ENCODE measurements around the gene ARSI. TPM values are rescaled to one million over a fixed set of nuclear protein-coding genes. Genes with fewer than 3 reads are reported as not detected.

The ARSI gene
- total RNA-seq, 5 donors from 2014 or later (not counting 1 experiment from before 2014, with no cell fraction given) = 0.09 TPM; not detected in 4

GRCh38 chr5:150339841-150340240, 37.1 kb upstream of the ARSI start:
- Mint-ChIP-seq H3K4me1 (peaks cover 0 to 6% (median 4%) of the 10 kb centered on the region in 3 donors), H3K4me3 (no peak overlapping the region), H3K27ac (no peak overlapping the region), H3K27me3 (peaks cover 4% of the 10 kb centered on the region in 2 donors), H3K36me3 (no peaks in the 10 kb centered on the region), H3K9me3 (no peaks in the 10 kb centered on the region)
- no peak for ATAC-seq (replicated peaks in 1 of 4)
- no peak overlapping the region for H3K27ac ChIP-seq (ENCODE audit: low read length)
- no peak overlapping the region for H3K4me3 ChIP-seq (ENCODE audit: control insufficient read depth in 1 of 2, extremely low read depth in 1 of 2, low read length in 1 of 2)
- H3K36me3 ChIP-seq (ENCODE audit: control insufficient read depth in 2 of 2, extremely low read depth in 1 of 2, insufficient read depth in 1 of 2, low read length in 1 of 2) = no peaks in the 10 kb centered on the region
- H3K4me1 ChIP-seq (ENCODE audit: control insufficient read depth in 1 of 2, extremely low read depth in 1 of 2, insufficient read depth in 2 of 2, low read length in 2 of 2) = peaks cover 0 to 3% of the 10 kb centered on the region in 2 experiments
- CTCF ChIA-PET = no interaction called here
- 80% methylated on average over 1 of the region's 4 CpGs for WGBS (ENCODE audit: insufficient coverage)
- POLR2A ChIA-PET = no interaction called here
- H3K9me3 ChIP-seq = no peaks in the 10 kb centered on the region
- DNase-seq = no peak
- H3K27me3 ChIP-seq (replicated peaks in 1 of 2; ENCODE audit: control insufficient read depth in 2 of 2, extremely low read depth in 1 of 2, insufficient read depth in 2 of 2, low read length in 1 of 2) = peaks cover 0 to 6% of the 10 kb centered on the region in 2 experiments

DNA sequence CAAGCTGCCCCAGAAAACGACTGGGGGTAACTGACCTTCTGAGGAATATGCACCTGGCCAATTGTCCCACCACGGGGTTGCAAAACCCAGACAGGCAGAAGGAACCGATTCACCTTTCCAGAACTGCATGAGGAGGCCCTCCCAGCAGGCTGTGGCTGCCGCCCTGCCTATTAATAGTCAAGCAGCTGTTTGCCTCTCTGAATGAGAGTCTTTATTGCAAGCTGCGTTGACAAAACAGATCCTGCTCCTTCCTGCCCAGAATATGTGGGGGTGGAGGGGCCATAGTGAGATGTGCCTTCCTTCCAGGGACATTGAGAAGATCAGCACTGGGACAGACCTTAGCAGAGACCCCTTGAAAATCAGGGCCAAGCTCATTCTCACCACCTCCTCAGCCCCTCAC, 36.5 kb upstream of the ARSI start:
- Mint-ChIP-seq H3K36me3 (no peaks in the 10 kb centered on the region), H3K27me3 (peaks cover 0 to 4% of the 10 kb centered on the region in 2 donors), H3K4me3 (no peak overlapping the region), H3K4me1 (peaks cover 0 to 6% (median 4%) of the 10 kb centered on the region in 3 donors), H3K27ac (no peak overlapping the region), H3K9me3 (no peaks in the 10 kb centered on the region)
- DNase-seq = no peak
- WGBS (ENCODE audit: insufficient coverage) = 46% methylated on average over 4 of the region's 5 CpGs
- ChIA-PET CTCF (no interaction called here), POLR2A (no interaction called here)
- Histone ChIP-seq H3K36me3 (ENCODE audit: control insufficient read depth in 2 of 2, extremely low read depth in 1 of 2, insufficient read depth in 1 of 2, low read length in 1 of 2) (no peaks in the 10 kb centered on the region), H3K9me3 (no peaks in the 10 kb centered on the region), H3K27me3 (replicated peaks in 1 of 2; ENCODE audit: control insufficient read depth in 2 of 2, extremely low read depth in 1 of 2, insufficient read depth in 2 of 2, low read length in 1 of 2) (peaks cover 0 to 3% of the 10 kb centered on the region in 2 experiments), H3K27ac (ENCODE audit: low read length) (no peak overlapping the region), H3K4me1 (ENCODE audit: control insufficient read depth in 1 of 2, extremely low read depth in 1 of 2, insufficient read depth in 2 of 2, low read length in 2 of 2) (peaks cover 0 to 3% of the 10 kb centered on the region in 2 experiments), H3K4me3 (ENCODE audit: control insufficient read depth in 1 of 2, extremely low read depth in 1 of 2, low read length in 1 of 2) (no peak overlapping the region)
- ATAC-seq (replicated peaks in 1 of 4) = no peak

GRCh38 chr5:150338546-150338945, 35.8 kb upstream of the ARSI start:
- ATAC-seq (replicated peaks in 1 of 4) (no peak), DNase-seq (no peak)
- H3K9me3 ChIP-seq = no peaks in the 10 kb centered on the region
- CTCF ChIA-PET = no interaction called here
- no peaks in the 10 kb centered on the region for H3K36me3 ChIP-seq (ENCODE audit: control insufficient read depth in 2 of 2, extremely low read depth in 1 of 2, insufficient read depth in 1 of 2, low read length in 1 of 2)
- no peak overlapping the region for H3K27ac Mint-ChIP-seq
- no peak overlapping the region for H3K4me3 ChIP-seq (ENCODE audit: control insufficient read depth in 1 of 2, extremely low read depth in 1 of 2, low read length in 1 of 2)
- H3K9me3 Mint-ChIP-seq = no peaks in the 10 kb centered on the region
- no peak overlapping the region for H3K27ac ChIP-seq (ENCODE audit: low read length)
- H3K4me1 Mint-ChIP-seq = peaks cover 0 to 6% (median 4%) of the 10 kb centered on the region in 3 donors
- H3K4me3 Mint-ChIP-seq = no peak overlapping the region
- POLR2A ChIA-PET = no interaction called here
- WGBS (ENCODE audit: insufficient coverage) = 95% methylated on average over 11 of the region's 11 CpGs
- peaks cover 0 to 4% of the 10 kb centered on the region in 2 donors for H3K27me3 Mint-ChIP-seq
- H3K27me3 ChIP-seq (replicated peaks in 1 of 2; ENCODE audit: control insufficient read depth in 2 of 2, extremely low read depth in 1 of 2, insufficient read depth in 2 of 2, low read length in 1 of 2) = no peaks in the 10 kb centered on the region
- no peaks in the 10 kb centered on the region for H3K36me3 Mint-ChIP-seq
- peaks cover 0 to 3% of the 10 kb centered on the region in 2 experiments for H3K4me1 ChIP-seq (ENCODE audit: control insufficient read depth in 1 of 2, extremely low read depth in 1 of 2, insufficient read depth in 2 of 2, low read length in 2 of 2)

DNA sequence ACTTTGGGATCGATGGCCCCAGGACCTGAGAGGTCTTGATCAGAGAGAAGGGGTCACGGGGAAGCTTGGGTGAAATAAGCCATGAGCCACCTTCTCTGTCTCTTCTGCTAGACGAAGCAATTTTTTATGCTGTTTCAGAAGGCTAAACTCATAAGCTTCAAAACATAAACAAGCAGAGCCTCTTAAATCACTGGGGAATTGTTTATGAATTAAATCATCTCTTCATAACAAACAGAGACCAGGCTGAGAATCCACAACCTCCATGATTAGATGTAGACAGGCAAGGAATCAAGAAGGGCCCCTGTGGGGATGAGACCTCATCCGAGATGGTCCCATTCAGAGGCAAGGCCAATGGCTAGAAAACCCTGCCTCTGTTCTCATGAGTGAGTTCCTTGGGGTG, 33.1 kb upstream of the ARSI start:
- Histone ChIP-seq H3K4me1 (ENCODE audit: control insufficient read depth in 1 of 2, extremely low read depth in 1 of 2, insufficient read depth in 2 of 2, low read length in 2 of 2) (no peaks in the 10 kb centered on the region), H3K27me3 (replicated peaks in 1 of 2; ENCODE audit: control insufficient read depth in 2 of 2, extremely low read depth in 1 of 2, insufficient read depth in 2 of 2, low read length in 1 of 2) (no peaks in the 10 kb centered on the region), H3K36me3 (ENCODE audit: control insufficient read depth in 2 of 2, extremely low read depth in 1 of 2, insufficient read depth in 1 of 2, low read length in 1 of 2) (no peaks in the 10 kb centered on the region), H3K27ac (ENCODE audit: low read length) (no peak overlapping the region), H3K9me3 (no peaks in the 10 kb centered on the region), H3K4me3 (ENCODE audit: control insufficient read depth in 1 of 2, extremely low read depth in 1 of 2, low read length in 1 of 2) (no peak overlapping the region)
- Mint-ChIP-seq H3K9me3 (no peaks in the 10 kb centered on the region), H3K27me3 (peaks cover 0 to 4% of the 10 kb centered on the region in 2 donors), H3K4me1 (no peaks in the 10 kb centered on the region), H3K27ac (no peak overlapping the region), H3K4me3 (no peak overlapping the region), H3K36me3 (no peaks in the 10 kb centered on the region)
- DNase-seq (no peak), ATAC-seq (replicated peaks in 1 of 4) (no peak)
- POLR2A ChIA-PET = no interaction called here
- CTCF ChIA-PET = interaction anchor here in 1 of 2 donors (0.7 kb wide), 1 partner anchor 16 kb away, joined by 3 read pairs; no protein-coding TSS in a partner anchor
- 43% methylated on average over 1 of the region's 4 CpGs for WGBS (ENCODE audit: insufficient coverage)

GRCh38 chr5:150333400-150333799, 30.7 kb upstream of the ARSI start:
- ATAC-seq (replicated peaks in 1 of 4) = no peak
- no peak for DNase-seq
- Mint-ChIP-seq H3K9me3 (no peaks in the 10 kb centered on the region), H3K27me3 (peaks cover 0 to 4% of the 10 kb centered on the region in 2 donors), H3K36me3 (no peaks in the 10 kb centered on the region), H3K27ac (no peak overlapping the region), H3K4me1 (no peaks in the 10 kb centered on the region), H3K4me3 (no peak overlapping the region)
- 90% methylated on average over 5 of the region's 5 CpGs for WGBS (ENCODE audit: insufficient coverage)
- Histone ChIP-seq H3K4me3 (ENCODE audit: control insufficient read depth in 1 of 2, extremely low read depth in 1 of 2, low read length in 1 of 2) (no peak overlapping the region), H3K27ac (ENCODE audit: low read length) (no peak overlapping the region), H3K9me3 (no peaks in the 10 kb centered on the region), H3K36me3 (ENCODE audit: control insufficient read depth in 2 of 2, extremely low read depth in 1 of 2, insufficient read depth in 1 of 2, low read length in 1 of 2) (no peaks in the 10 kb centered on the region), H3K4me1 (ENCODE audit: control insufficient read depth in 1 of 2, extremely low read depth in 1 of 2, insufficient read depth in 2 of 2, low read length in 2 of 2) (no peaks in the 10 kb centered on the region), H3K27me3 (replicated peaks in 1 of 2; ENCODE audit: control insufficient read depth in 2 of 2, extremely low read depth in 1 of 2, insufficient read depth in 2 of 2, low read length in 1 of 2) (peaks cover 0 to 9% of the 10 kb centered on the region in 2 experiments)
- CTCF ChIA-PET = no interaction called here
- POLR2A ChIA-PET = interaction anchor here in 1 of 2 donors (0.5 kb wide), 1 partner anchor 350 kb away, joined by 5 read pairs; no protein-coding TSS in a partner anchor

DNA sequence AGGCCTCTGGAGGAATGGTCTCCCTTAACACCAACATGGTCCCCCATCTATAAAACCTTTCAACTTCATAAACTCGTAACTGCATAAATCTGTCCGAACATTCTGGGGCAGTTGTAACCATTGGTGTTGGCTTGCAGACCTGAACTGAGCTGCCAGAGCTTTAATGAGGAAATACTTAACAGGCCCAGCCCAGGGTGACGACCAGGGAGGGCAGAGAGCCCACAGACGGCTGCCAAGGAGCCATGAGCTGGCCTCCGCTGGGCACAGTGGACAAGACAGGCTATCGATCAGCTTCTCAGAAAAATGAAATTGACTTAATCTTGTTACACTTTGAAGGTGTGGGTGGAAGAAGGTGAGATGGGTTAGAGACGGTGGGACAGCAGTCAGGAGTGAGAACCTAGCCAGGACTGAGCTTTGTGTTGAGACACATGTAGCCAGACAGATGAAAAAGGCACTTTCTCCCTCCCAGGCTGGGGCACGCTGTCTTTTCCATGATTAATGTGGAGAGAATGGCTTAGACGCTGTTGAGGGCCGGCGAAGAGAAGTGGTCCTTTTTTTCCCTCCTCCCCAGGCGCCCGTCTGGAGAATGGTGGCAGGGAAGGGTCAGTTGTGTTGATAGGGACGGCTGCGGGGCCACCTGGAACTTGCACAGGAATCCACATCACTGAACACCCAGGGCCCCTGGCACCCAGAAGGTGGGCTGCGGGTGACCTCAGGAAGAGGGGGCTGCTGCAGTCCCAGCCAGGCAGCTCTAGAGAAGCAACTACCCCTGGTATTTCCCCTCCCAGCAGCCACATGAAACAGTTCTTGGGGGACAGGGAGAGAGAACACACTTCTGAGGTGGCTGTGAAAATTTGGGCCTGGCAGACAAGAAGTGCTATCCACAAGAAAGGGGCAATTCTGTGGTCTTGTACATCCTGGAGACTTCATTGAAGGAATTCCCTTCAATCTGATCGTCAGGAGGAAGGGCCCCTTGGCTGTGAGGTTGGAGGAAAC, 27.5 kb upstream of the ARSI start:
- Histone ChIP-seq H3K27ac (ENCODE audit: low read length) (no peak overlapping the region), H3K4me1 (ENCODE audit: control insufficient read depth in 1 of 2, extremely low read depth in 1 of 2, insufficient read depth in 2 of 2, low read length in 2 of 2) (no peaks in the 10 kb centered on the region), H3K27me3 (replicated peaks in 1 of 2; ENCODE audit: control insufficient read depth in 2 of 2, extremely low read depth in 1 of 2, insufficient read depth in 2 of 2, low read length in 1 of 2) (peaks cover 0 to 24% of the 10 kb centered on the region in 2 experiments), H3K4me3 (ENCODE audit: control insufficient read depth in 1 of 2, extremely low read depth in 1 of 2, low read length in 1 of 2) (no peak overlapping the region), H3K36me3 (ENCODE audit: control insufficient read depth in 2 of 2, extremely low read depth in 1 of 2, insufficient read depth in 1 of 2, low read length in 1 of 2) (no peaks in the 10 kb centered on the region), H3K9me3 (no peaks in the 10 kb centered on the region)
- Mint-ChIP-seq H3K36me3 (no peaks in the 10 kb centered on the region), H3K9me3 (no peaks in the 10 kb centered on the region), H3K4me3 (no peak overlapping the region), H3K27ac (no peak overlapping the region), H3K4me1 (no peaks in the 10 kb centered on the region), H3K27me3 (peaks cover under 1 to 3% of the 10 kb centered on the region in 2 donors)
- CTCF ChIA-PET = no interaction called here
- DNase-seq (no peak), ATAC-seq (replicated peaks in 1 of 4) (no peak)
- POLR2A ChIA-PET = no interaction called here
- 76% methylated on average over 6 of the region's 17 CpGs for WGBS (ENCODE audit: insufficient coverage)
